ENCODE data around the gene ANKRD13A.
A peak's percentile ranks its signal among the peaks of the same experiment; 100 is the strongest.
"Not testable (repeated sequence)": the region's sequence is repeated elsewhere in the genome, so short reads cannot be mapped to it uniquely, and the experiment has no call there.

The ANKRD13A gene

DNA sequence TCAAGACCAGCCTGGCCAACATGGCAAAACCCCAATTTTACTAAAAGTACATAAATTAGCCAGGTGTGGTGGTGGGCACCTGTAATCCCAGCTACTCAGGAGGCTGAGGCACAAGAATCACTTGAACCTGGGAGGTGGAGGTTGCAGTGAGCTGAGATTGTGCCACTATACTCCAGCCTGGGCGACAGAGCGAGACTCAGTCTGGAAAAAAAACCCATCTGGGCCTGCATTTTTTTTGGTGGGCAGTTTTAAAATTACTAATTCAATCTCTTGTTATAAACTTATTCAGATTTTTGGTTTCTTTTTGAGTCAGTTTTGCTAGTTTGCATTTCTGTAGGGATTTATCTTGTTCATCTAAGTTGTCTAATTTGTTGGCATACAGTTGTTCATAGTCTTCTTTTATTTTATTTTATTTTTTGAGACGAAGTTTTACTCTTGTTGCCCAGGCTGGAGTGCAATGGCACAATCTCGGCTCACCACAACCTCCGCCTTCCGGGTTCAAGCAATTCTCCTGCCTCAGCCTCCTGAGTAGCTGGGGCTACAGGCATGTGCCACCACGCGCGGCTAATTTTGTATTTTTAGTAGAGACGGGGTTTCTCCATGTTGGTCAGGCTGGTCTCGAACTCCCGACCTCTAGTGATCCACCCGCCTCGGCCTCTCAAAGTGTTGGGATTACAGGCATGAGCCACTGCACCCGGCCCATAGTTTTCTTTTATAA lies 9.6 kb downstream of the ANKRD13A start:
- DNase-seq: not testable (repeated sequence)

DNA sequence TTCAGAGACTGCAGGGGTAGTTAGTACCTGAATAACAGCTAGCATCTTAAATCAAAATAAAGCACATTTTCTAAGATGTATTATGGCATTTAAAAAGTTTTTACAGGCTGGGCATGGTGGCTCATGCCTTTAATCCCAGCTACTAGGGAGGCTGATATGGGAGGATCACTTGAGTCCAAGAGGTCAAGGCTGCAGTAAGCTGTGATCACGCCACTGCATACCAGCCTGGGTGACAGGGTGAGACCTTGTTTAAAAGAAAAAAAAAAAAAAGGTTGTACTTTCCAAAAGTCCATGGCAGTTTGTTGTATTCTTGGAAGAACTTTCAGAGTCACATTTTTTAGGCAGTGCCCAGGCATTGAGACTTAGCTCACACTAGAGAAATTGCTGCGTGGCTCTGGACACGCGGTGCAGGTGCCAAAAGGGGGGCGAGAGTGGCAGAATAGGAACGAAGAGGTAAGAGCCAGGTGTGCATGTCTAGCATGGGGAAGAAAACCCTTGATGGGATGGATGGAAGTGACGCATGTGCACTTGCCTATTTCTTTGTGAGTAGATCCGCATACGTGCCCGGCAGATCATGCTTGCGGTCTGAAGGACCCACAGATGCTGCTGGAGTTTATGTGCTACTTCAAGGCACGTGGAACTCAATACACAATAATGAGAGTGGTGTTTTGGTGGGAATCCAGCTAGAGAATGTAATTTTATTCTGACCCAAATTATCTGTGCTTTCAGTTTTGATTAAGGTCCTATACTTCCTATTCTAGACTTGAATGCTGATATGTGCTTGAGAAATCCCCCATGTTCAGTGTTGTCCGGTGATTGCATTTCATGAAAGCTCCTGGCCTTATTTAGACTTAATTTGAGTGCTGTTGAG lies 11.9 kb downstream of the ANKRD13A start:
- DNase-seq: no peak

DNA sequence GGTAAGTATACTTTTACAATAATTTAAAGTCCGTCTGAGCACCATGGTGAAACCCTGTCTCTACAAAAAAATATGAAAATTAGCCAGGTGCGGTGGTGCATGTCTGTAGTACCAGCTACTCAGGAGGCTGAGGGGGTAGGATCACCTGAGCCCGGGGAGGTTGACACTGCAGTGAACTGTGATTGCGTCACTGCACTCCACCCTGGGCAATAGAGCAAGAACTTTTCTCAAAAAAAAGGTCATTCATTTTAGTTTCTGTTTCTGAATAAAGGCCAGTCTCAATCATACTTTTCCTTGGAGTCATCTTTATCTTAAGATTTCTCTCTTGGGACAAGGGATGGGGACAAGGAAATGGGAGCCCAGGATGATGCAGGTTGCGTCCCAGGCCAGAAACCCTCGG lies 12.9 kb downstream of the ANKRD13A start:
- DNase-seq: no peak

DNA sequence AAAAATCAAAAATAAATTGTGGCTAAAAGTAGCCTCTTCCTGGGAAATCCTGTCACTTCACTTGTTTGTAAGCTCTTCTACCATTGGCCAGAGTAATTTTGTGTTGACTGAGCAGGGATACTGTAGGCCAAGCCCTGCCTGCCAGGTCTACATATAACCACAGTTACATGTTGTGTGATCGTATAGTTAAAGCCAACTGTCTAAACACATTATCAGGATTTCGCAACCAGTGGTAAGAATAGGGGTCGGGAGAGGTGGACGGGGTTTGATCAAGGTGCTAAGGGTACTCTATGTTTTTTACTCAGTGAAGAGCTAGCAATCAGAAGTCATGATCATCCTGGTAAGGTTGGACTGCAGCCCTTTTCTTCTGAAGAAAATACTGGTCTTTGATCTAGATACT lies 13.4 kb downstream of the ANKRD13A start:
- no peak for DNase-seq

DNA sequence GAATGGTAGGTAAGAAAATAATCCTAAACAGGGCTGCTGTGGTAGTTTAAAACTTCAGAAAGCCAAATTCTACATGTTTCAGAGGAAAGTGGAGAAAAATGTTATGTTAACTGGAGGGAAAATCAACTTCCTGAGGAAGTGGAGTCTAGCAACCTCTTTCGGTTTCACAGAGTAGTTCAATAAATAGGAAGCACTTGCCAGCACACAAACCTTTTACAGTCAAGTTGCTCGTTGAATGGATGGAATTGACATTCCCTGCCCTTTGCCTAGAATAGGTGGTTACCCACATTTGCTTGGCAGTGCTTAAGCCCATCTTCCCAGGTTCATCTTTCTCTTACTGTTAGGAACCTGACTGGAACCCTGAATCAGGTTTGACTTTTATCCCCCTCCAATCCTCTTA lies 15.9 kb downstream of the ANKRD13A start:
- DNase-seq: no peak

DNA sequence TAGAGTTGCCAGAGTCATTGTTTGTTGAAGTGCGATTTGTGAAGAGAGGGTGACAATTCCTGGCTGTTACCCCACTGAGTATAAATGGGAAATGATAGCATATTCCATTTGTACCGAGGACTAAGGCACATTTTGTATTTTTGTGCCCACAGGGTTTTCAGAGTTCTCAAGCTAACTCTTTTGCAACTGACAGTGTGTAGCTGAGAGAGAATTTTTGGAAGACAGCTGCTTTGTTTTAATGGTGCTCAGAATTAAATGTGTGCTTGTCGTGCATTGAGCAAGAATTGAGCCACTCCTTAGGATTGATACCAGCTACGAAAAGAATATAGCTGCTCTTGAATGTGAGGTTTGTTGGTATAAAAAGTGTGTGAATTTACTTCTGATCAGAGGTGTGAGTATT lies 21.7 kb downstream of the ANKRD13A start:
- DNase-seq: no peak

DNA sequence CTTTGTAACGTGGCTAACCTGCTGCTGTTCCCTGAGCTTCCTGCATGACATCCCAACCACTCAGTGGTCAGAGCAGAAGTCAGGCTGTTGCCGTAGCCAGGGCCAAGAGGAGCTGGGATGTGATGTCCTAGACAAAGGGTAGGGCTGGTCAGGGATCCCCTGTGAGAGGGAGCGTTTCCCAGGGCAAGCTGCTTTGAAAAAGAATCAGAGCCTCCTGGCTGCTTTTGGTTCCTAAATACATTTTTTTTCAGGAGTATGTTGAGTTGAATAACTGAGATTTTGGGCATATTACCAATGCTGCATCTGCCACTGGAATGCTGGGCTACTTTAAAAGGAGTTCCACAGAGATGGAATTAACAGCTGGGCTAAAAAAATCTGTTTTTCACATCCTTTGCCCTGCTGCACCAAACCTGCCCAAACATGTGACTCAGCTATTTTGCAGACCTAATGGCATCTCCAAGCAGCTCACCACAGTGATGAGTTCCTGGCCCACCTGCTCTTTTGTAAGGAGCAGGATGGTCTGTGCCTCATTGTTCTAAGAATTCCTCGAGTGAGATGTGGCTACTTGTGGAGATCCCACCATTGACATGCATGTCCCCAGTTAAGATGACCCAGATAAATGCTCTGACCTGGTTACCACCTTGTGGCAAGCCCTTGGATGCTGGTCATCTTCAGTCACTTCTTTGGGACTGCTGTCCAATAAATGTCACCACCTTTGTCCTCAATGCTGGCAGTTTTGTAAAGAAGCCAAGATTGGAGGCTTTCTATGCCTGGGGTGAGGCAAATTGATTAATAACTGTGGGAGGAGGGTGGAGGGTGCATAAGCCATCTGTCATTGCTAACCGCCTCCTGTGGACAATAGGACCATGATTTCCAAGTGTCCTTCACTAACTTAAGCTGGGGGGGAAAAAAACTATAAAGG lies 24.1 kb downstream of the ANKRD13A start:
- DNase-seq: no peak

DNA sequence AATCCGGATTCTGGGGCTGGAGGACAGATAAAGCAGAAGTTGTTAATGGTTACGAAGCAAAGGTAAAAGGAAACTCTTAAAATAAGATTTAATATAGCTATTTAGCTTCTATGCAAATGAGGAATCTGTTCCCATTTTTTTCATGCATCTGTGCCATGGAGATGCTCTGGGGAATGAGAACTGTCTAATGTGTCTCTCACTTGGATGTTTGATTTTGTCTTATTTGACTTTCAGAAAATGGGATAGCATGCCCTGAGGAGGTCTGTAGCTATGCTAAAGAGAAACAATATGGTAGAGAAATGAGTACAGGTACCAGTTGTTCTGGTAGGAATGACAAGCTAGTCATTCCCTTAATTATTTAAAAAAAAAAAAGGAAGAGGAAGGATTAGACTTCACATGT lies 24.8 kb downstream of the ANKRD13A start:
- DNase-seq: no peak

DNA sequence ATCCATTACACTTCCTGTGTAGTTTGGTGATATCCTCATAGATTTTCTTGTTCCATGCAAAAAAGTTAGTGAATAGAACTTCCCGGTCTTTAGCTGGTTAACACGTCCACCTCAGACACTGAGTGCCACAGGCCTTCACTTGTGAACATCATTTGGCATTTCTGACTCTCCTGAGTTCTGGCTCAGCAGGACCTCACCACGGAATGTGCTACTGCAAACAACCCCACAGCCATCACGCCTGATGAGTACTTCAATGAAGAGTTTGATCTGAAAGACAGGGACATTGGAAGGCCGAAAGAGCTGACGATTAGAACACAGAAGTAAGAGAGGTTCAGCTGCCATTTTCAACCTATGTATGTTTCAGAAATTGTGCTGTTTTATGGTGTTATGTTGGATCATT lies 29.1 kb downstream of the ANKRD13A start:
- no peak for DNase-seq

DNA sequence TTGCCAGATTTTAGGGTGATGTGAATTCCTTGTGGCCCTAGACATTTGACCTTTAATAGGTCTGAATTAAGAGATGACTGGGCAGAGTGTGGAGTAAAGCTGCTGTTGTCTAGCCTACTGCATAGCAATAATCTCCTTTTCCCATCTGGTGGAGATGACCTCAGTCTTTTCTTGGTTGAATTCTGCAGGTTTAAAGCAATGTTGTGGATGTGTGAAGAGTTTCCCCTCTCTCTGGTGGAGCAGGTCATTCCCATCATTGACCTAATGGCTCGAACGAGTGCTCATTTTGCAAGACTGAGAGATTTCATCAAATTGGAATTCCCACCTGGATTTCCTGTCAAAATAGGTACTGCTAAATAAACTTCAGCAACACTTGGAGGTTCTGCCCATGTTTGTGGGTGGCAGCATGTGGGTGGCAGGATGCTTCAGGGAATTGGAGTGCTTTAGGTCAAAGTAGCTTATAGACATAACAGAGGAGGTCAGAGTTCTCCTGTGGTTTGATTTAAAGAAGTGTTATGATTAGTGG lies 30.1 kb downstream of the ANKRD13A start:
- DNase-seq: no peak

DNA sequence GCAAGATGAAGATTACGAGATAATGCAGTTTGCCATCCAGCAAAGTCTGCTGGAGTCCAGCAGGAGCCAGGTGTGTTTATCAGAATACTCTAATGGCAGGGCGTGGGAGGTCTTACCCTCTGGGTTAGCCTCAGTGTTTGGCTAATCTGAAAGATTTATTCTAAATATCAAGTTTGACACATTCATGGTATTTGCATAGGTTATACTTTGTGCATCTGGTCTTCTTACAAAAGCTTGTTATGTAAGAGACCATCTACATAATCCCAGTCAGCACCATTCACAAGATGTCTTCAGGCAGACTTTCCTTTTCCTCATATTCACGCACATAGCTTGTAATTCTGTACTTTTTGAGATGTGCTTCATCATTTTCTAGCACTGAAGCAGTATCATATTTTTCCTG lies 34.7 kb downstream of the ANKRD13A start:
- no peak for DNase-seq

DNA sequence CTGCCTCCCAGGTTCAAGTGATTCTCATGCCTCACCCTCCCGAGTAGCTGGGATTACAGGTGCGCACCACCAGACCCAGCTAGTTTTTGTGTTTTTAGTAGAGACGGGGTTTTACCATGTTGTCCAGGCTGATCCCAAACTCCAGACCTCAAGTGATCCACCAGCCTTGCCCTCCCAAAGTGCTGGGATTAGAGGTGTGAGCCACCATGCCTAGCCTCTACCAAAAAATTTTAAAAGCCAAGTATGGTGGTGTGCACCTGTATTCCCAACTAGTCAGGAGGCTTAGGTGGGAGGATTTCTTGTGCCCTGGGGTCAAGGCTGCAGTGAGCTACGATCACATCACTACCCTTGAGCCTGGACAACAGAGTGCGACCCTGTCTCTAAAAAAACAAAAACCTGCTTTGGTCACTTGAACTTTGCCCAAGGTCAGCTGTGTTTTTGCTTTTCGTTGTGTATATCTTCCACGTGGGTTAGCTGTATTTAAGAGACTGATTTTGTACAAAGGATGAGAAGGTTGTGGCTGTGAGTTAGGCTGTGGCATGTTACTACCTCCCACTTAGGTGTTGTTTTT lies 36.4 kb downstream of the ANKRD13A start:
- DNase-seq: no peak

DNA sequence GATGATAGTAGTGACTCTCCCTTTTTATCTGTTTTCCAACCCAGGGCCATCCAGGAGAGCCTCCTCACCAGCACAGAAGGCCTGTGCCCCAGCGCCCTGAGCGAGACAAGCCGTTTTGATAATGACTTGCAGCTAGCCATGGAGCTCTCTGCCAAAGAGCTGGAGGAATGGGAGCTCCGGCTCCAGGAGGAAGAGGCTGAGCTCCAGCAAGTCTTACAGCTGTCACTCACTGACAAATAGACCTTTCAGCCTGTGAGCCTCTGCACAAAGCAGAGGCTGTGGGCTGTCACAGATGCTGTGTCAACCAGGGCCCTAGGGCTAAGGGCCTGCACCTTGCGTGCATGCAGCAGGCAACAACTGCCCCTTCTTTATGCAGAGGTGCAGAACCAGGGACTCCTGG lies 38.1 kb downstream of the ANKRD13A start:
- no peak for DNase-seq

DNA sequence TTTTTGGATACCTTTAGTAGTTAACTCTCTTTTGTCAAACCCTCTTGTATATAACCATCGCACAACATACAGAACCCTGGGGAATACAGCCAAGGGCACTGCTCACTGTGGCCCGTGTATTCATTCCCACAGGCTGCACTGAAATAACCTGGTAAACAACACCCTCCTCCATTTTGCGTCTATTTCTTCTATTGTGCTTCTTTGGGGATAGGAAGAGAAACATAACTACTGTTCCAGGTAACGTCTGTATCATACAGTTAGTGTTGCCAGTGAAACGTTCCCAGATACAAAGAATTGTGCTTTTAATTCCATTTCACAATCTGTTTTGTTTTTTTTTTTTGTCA lies 39.5 kb downstream of the ANKRD13A start:
- no peak for DNase-seq

DNA sequence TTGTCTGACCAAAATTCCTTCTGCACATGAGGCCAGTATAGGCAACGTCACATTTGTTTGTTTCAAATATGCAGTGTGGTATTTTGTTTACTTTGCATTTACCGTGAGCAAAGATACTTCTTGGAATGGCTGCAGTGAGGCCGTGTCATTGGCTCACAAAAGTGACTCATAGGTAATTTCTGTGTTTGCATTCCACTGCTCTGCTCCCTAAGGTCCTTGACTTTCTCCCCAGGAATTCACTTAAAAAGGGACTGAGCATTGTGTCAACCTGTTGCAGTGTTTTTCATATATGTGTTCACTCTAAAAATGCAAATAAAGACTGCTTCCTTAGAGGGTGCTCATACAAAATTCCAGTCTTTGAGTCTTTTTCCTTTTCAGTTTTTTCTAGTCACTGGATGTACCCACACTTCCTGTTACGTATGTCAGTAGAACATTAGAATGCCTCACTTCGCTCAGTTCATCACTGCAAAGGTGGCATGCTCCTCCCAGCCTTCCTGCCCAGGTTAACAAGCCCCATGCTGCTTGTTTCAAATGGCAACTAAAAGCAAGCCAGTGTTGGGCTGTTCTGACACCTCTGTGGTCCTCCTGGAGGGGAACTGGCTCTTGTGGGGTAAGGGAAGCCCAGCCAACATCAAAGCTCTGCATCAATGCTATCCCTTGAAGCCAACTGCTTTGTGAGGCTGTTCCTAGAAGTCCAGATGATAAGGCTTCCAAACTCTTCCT lies 40.0 kb downstream of the ANKRD13A start:
- DNase-seq: peak; percentile 27

DNA sequence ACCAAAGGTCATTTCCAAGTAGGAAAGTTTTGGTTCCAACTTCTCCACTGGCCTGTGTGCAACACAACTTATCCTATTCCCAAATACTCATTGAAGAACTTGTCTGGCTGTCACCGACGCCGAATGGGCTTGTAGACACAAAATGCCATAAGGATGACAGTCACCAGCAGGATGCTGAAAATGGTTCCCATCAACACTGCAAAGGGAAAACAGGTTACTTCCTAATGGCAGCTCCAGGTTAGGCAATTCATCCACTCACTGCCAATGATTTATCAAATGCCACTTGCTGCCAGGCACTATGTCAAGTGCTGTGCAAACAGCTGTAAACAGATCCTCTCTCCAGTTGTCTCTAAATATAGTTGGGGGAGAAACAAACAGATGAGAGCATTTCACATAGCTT lies 43.0 kb downstream of the ANKRD13A start:
- no peak for DNase-seq

DNA sequence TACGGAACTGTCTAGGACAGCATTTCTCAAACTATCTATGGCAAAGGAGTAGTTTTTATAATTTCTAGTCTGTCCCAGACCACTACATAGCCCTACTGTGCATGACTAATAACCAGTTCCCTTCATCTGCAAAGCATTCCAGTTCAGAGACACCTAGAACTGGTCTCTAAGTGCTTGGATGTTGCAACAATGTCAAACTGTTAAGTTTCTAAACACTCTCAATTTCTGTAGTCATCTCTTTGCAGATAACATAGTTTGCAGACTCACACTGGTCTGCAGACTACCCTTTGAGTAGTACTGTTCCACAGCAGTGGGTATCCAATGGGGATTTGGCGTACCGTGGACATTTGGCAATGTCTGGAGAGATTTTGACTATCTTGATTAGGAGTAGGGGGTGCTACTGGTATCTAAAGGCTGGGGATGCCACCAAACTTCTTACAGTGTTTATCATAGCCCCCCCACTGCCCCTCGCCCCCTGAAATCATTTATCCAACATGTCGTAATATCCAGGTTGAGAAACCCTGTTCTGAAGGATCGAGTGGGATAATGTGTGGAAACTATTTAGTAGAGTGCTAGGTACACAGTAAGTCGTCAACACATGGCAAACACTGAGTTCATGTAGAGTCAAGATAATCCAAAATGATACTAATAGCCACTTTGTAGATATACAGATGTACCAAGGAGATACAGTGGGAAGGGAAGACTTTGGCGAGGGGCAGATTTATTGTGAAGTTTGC lies 47.4 kb downstream of the ANKRD13A start:
- DNase-seq: no peak

DNA sequence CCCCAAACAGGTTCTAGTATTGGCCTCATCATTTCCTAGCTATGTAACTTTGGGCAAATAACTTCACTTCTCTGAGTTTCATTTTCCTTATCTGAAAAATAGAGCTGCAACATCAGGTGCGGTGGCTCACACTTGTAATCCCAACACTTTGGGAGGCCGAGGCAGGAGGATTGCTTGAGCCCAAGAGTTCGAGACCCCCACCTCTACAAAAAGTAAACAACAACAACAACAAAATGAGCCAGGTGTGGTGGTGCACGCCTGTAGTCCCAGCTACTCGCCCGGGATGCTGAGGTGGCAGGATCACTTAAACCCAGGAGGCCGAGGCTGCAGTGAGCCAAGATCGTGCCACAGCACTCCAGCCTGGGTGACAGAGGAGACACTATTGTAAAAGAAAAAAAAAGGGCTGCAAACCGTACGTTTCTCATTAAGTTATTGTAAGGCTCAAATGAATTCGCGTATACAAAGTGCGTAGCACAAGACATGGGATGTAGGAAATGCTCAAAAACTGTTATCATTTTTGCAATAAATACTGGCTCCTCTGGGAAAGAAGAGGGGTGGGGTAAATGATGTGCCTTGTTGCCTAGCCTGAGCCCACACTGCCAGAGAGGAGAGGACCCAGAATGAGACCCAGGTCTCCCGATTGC lies 48.2 kb downstream of the ANKRD13A start:
- DNase-seq: no peak

DNA sequence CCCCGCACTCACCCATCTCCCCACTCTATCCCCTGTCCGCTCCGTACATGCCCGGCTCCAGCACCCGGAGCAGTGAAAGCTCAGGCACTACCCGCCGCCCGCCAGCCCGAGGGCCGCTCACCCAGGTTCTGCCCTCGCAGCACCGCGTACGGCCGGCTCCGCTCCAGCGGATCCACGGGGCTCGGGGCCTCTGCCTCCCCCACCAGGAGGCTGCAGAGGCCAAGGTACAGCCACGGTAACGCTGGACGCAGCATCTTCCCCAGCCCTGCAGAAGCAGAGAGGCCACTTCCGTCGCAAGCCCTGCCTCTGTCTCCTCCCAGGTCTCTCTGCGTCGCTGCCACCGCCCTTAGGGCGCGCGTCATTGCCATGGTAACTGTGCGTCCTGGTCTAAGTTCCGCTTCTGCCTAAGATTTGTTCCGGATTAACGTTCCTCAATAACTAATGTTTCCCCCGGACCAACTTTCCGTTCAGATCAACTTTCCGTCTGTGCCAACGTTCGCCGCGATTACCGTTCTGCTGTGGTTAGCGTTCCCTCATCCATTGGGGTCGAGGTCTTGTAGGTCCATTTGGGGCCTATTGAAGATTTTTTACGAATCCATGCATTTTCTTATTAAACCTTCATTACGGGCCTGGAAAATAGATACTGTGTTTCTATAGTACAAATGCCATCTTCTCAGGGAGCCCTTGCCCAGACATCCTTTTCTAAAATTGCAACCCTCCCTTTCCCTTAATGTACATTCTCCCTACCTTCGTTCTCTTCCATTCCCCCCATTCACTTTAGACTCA lies 49.2 kb downstream of the ANKRD13A start, which contains the start of gene C12orf76:
Gene C12orf76, minus strand, starts transcription at position 281 of the 786 bp plus-strand sequence. Its CDS starts 27 bp downstream, at position 254.
- DNase-seq: peak; percentile 87

DNA sequence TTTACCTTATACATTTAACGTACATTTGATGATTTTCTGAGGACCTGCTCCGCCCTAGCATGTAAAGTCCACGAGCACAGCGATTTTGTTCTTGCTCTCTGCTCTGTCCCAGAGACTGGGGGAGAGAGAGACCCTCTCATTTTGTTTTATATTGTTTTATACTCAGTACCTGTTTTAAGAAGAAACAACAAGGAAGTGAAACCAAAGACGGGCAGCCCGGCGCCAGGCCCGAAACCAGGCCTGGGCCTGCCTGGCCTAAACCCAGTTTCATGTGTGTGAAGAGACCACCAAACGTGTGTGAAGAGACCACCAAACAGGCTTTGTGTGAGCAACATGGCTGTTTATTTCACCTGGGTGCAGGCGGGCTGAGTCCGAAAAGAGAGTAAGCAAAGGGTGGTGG lies 49.8 kb downstream of the ANKRD13A start:
- DNase-seq: not testable (repeated sequence)

Data from activated T-cell treated with anti-CD3 and anti-CD28 coated beads, Interleukin-2, amount 50 U/mL, for 1 hour (primary cell).